GM21367 (cell line): Measurements from ENCODE around the gene TUBB2B.
A peak's percentile ranks its signal among the peaks of the same experiment; 100 is the strongest.
"Not testable (repeated sequence)": the region's sequence is repeated elsewhere in the genome, so short reads cannot be mapped to it uniquely, and the experiment has no call there.

Experiments
- ATAC-seq: cut with Tn5 transposase; IDR thresholded peaks from one replicate; pipeline ENCODE4 v1.9.1; 2021; ENCODE audit not compliant: unreplicated experiment

The TUBB2B gene

DNA sequence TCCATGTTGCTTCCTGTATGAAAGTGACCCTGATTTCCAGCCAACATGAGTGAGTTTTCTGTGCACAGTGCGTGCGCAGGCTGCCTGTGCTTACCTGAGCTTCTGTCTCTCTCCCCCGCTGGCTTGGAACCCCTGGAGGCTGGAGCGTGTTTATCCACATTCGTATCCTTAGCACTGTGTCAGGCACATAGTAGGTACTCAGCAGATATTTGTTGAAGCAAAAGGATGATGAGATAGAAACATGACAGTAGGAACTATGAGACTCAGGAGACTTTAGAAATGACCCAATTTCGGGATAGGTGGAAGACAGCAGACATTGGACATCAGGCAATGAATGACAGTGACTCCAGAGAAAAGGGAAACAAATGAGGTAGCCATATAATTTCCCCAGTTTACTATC, 15.2 kb downstream of the TUBB2B start:
- ATAC-seq = no peak

DNA sequence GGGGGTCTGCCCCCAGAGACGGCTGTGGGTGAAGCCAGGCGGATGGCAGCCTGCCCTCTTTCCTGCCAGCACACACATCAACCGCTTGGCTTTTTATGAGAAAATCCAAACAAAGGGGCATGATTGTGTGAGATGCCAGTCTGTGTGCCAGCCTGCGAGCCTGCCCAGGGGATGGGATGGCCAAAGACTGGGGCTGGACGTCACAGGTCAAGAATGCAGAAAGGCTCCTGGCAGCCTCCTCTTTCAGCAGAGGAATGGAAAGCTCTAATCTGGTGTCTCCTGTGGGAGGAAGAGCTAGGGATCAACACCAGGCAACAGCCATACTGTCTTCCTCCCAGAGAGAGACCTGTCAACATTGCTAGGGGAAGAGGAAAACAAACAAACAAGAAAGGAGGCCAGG, 15.8 kb downstream of the TUBB2B start:
- no peak for ATAC-seq

DNA sequence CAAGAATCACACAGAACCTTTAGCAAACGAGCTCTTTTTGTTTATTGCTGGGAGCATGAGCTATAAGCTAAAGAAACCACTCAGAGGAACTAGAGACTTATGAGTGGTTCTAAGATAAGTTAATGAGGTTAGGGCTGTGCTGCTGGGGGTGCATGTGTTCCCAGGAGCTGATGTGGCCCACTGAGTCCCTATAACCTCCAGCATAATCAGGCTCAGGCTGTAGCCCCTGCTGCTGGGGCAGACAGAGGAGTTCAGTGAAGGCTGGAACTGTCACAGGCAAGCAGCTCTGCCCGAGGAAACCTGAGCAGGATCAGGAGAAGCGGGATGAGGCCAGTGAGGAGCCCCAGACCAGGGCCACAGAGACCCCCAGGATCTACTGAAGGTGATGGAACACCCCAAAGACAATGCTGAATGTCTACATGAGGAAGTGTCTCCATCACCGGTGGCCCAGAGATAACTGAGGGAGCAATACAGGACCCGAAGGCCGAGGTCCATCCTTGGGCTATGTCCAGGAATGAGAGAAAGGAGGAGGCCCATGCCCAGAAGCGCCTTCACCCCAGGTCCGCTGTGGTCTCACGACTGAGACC, 17.3 kb downstream of the TUBB2B start:
- ATAC-seq = no peak

- ATAC-seq = peak; percentile 57
These were observed 18.1 kb downstream of the TUBB2B start for GRCh38 chr6:3209114-3210023.

DNA sequence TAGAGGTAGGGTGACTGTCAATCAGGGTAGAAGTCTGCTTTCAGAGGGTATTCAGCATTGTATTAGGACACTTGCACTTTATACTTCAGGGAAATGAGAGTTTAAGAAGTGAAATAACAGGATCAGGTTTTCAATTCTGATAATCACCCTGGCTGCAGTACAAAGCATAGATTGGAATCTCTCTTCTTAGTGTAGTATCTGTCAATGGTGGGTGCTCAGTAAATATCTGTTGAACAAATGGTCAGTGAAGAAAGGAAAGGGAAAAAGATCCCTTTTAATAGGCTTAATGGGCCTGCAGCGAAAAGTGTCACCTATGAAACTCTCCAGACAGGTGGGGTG, 18.7 kb downstream of the TUBB2B start:
- no peak for ATAC-seq

- ATAC-seq = no peak
These were observed 19.2 kb downstream of the TUBB2B start for GRCh38 chr6:3208098-3208774.

DNA sequence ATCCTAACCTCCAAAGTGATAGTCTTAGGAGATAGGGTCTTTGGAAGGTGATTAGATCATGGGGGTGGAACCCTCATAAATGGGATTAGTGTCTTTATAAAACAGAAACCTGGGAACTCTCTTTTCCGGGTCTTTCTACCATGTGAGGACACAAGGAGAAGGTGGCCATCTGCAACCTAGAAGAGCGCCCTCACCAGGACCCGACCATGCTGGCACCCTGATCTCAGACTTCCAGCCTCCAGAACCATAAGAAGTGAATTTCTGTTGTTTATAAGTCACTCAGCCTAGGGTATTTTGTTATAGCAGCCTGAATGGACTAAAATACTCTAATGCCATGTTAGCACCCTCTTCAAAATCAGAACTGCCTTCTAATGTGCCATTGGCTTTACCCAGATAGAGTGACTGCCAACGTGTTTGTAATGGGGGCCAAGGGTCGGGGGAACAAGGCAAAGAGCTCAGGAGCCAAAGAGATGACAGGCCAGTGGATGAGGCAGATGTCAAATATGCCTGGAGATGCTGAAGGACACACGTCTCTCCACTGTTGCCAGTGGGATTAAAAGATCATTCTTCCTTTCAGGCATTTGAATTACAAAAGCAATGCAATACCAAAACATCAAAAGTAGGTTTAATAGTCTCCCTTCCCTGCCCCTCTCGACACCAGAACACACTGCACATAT, 21.0 kb downstream of the TUBB2B start:
- no peak for ATAC-seq

- no peak for ATAC-seq
These were observed 21.5 kb downstream of the TUBB2B start for GRCh38 chr6:3205913-3206312.

- ATAC-seq = no peak
These were observed 22.5 kb downstream of the TUBB2B start for GRCh38 chr6:3204921-3205320.

DNA sequence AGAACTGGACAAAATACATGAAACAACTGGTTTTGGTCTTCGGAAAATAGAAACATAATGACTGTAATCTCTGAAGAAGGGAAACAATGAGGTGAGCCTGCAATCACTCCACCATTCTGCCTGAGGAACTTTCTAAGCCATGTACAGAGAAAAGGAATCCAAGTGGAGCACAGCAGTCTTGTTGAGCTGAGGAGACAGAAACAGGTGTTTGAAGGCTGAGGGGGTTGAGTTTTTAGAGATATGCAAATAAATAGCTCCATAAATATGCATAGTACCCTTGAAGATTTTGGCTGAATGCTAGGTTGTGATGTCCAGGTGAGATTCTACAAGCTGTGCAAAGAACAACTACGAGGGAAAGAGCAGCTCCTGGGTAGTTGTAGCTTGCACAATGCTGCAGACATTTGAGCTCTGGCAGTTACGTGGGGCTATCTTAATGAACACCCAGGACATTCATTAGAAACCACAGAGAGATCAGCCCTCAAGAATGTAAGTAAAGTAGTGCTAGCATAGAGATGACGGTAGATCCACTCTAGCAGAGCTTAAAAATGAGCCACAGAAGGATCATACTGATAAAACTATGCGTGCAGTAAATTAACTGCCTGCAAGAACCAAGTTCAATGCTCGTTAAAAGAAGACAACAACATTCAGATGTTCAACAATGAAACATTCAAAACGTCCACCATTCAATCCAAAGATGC, 24.3 kb downstream of the TUBB2B start:
- no peak for ATAC-seq

GRCh38 chr6:3201388-3201787, 26.1 kb downstream of the TUBB2B start:
- ATAC-seq = no peak

DNA sequence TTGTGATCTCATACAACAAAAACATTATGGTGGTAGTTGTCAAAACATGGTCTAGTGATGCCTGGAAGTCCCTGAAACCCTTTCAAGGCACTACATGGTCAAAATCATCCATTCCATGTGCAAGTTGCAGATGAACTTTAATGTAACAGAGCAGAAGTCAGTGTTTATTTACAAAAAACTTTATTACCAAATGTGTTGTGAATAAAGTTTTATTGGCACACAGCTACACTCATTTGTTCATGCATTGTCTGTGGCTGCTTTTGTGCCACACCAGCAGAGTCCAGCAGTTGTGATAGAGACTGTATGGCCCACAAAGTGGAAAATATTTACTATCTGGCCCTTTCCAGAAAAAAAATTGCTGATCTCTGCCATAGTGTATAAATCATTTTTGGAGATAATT, 26.8 kb downstream of the TUBB2B start:
- ATAC-seq = no peak

GRCh38 chr6:3199382-3199781, 28.1 kb downstream of the TUBB2B start:
- ATAC-seq = no peak

DNA sequence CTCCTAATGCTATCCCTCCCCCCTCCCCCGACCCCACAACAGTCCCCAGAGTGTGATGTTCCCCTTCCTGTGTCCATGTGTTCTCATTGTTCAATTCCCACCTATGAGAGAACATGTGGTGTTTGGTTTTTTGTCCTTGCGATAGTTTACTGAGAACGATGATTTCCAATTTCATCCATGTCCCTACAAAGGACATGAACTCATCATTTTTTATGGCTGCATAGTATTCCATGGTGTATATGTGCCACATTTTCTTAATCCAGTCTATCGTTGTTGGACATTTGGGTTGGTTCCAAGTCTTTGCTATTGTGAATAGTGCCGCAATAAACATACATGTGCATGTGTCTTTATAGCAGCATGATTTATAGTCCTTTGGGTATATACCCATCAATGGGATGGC, 29.7 kb downstream of the TUBB2B start:
- ATAC-seq = not testable (repeated sequence)

- ATAC-seq = no peak
These were observed 30.7 kb downstream of the TUBB2B start for GRCh38 chr6:3196770-3197169.

DNA sequence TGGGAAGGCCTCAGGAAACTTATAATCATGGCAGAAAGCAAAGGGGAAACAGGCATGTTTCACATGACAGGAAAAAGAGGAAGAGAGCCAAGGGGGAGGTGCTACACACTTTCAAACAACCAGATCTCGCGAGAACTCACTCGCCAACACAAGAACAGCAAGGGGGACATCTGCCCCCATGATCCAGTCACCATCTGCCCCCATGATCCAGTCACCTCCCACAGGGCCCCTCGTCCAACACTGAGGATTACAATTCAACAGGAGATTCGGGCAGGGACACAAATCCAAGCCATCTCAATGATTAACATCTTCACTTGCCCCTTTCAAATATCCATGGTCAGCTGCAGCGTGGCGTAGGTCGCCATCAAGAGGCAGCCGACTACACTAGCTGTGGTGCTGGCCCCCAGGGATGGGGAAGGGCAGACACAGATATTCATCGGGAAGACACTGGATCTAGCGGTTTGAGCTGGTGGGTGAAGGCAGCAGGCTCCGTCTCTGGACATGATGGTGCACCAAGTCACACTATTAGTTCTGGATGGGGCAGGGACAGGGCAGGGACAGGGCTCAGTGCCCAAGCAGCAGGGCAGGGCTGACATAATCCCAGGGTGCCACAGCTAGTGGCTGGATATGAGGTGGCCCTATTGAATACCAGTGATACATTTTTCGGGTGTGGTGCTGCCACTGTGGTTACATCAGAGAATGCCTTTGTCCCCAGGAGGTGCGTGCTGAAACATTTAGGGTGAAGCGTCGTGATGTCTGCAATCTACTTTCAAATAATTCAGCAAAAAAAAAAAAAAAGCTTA, 31.6 kb downstream of the TUBB2B start:
- ATAC-seq = no peak

DNA sequence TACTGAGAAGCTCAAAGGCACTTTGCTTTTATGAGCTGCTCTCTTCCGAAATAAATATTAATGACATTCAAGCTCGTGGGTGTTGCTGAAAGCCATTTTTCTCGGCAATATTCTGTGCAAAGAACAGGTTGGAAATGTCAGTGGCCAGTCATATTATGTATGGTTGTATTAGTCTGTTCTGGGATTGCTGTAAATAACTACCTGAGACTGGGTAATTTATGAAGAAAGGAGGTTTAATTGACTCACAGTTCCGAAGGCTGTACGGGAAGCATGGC, 32.1 kb downstream of the TUBB2B start:
- ATAC-seq = no peak

- no peak for ATAC-seq
These were observed 32.7 kb downstream of the TUBB2B start for GRCh38 chr6:3194535-3195419.

GRCh38 chr6:3193102-3193849, 34.2 kb downstream of the TUBB2B start:
- ATAC-seq = no peak
